Neural cell (in vitro differentiated cells): ENCODE measurements around the gene STK32B. TPM values are rescaled to one million over a fixed set of nuclear protein-coding genes. Genes with fewer than 3 reads are reported as not detected.

Experiments used
- H2AFZ ChIP-seq: fragments of 200-600, 300-800 bp; sonication (generic), shearing (Covaris generic); 2 replicates; pipeline ENCODE4 v1.6.0; 2014; ENCODE audit warnings: low read depth, mild to moderate bottlenecking, antibody characterized with exemption, low read length, moderate library complexity
- H3F3A ChIP-seq: fragments of 200-600 bp; shearing (Covaris generic); 2 replicates; pipeline ENCODE4 v1.6.1; 2016; ENCODE audit warnings: mild to moderate bottlenecking, moderate library complexity, mixed read lengths, antibody characterized with exemption, low read length; ENCODE audit not compliant: insufficient read depth, poor library complexity, severe bottlenecking
- H3K27ac ChIP-seq: fragments of 200-600, 300-800 bp; sonication (generic), shearing (Covaris generic); 2 replicates; pipeline ENCODE4 v1.5.1; 2014; ENCODE audit warnings: mild to moderate bottlenecking, low read length, moderate library complexity
- H3K27me3 ChIP-seq: fragments of 300-800, 200-600 bp; sonication (generic), shearing (Covaris generic); 2 replicates; pipeline ENCODE4 v1.6.0; 2014; ENCODE audit warnings: mild to moderate bottlenecking, low read depth, low read length, moderate library complexity; ENCODE audit not compliant: insufficient read depth
- H3K36me3 ChIP-seq: fragments of 300-800, 200-600 bp; sonication (generic), shearing (Covaris generic); 2 replicates; pipeline ENCODE4 v1.5.1; 2014; ENCODE audit warnings: mild to moderate bottlenecking, antibody characterized with exemption, low read length, moderate library complexity; ENCODE audit not compliant: insufficient read depth
- H3K4me2 ChIP-seq: fragments of 300-800, 200-600 bp; sonication (generic), shearing (Covaris generic); 2 replicates; pipeline ENCODE4 v1.6.0; 2014; ENCODE audit warnings: mild to moderate bottlenecking, low read length
- H3K4me3 ChIP-seq: fragments of 300-800, 200-600 bp; sonication (generic), shearing (Covaris generic); 2 replicates; pipeline ENCODE4 v1.5.1; 2014; ENCODE audit warnings: mild to moderate bottlenecking, low read length, moderate library complexity
- H3K79me2 ChIP-seq: fragments of 200-600 bp; shearing (Covaris generic); replicated peaks from 2 replicates; pipeline ENCODE4 v1.6.0; 2014; ENCODE audit warnings: mild to moderate bottlenecking, low read length, moderate library complexity; ENCODE audit not compliant: insufficient read depth
- H3K9ac ChIP-seq: fragments of 300-800, 200-600 bp; sonication (generic), shearing (Covaris generic); 2 replicates; pipeline ENCODE4 v1.6.1; 2016; ENCODE audit warnings: mild to moderate bottlenecking, low read length, mixed read lengths
- H3K9me2 ChIP-seq: fragments of 200-600 bp; shearing (Covaris generic); 2 replicates; pipeline ENCODE4 v1.6.1; 2016; ENCODE audit warnings: mild to moderate bottlenecking, low read length, mixed read lengths; ENCODE audit not compliant: insufficient read depth
- H3K9me3 ChIP-seq: fragments of 200-600, 300-800 bp; sonication (generic), shearing (Covaris generic); 2 replicates; pipeline ENCODE4 v1.6.1; 2016; ENCODE audit warnings: mild to moderate bottlenecking, mixed run types, low read length, moderate library complexity, mixed read lengths
- H4K20me1 ChIP-seq: fragments of 200-600 bp; shearing (Covaris generic); 2 replicates; pipeline ENCODE4 v1.6.1; 2016; ENCODE audit warnings: mild to moderate bottlenecking, mixed run types; ENCODE audit not compliant: insufficient read depth
- EP300 ChIP-seq: fragments of 450-650 bp; conservative IDR thresholded peaks from 2 replicates; pipeline ENCODE4 v1.6.1; 2014; ENCODE audit warnings: antibody characterized with exemption, mild to moderate bottlenecking, moderate library complexity; ENCODE audit not compliant: poor library complexity, severe bottlenecking
- EZH2 ChIP-seq: fragments of 200-600, 300-800 bp; shearing (Covaris generic), sonication (generic); IDR thresholded peaks from 2 replicates; pipeline ENCODE4 v1.6.1; 2014; ENCODE audit warnings: antibody characterized with exemption, low read length, borderline replicate concordance, mild to moderate bottlenecking; ENCODE audit not compliant: insufficient read depth, poor library complexity, severe bottlenecking
- MXI1 ChIP-seq: fragments of 450-650 bp; conservative IDR thresholded peaks from 2 replicates; pipeline ENCODE4 v1.6.1; 2014; ENCODE audit warnings: antibody characterized with exemption, mild to moderate bottlenecking; ENCODE audit not compliant: poor library complexity, severe bottlenecking
- POLR2AphosphoS5 ChIP-seq: IDR thresholded peaks from 2 replicates; pipeline ENCODE4 v1.6.1; 2012
- RAD21 ChIP-seq: fragments of 450-650 bp; conservative IDR thresholded peaks from 2 replicates; pipeline ENCODE4 v1.6.1; 2014; ENCODE audit warnings: antibody characterized with exemption, mild to moderate bottlenecking, moderate library complexity
- SMC3 ChIP-seq: fragments of 450-650 bp; conservative IDR thresholded peaks from 2 replicates; pipeline ENCODE4 v1.6.1; 2014; ENCODE audit warnings: antibody characterized with exemption, mild to moderate bottlenecking, moderate library complexity; ENCODE audit not compliant: poor library complexity
- TAF1 ChIP-seq: IDR thresholded peaks from 2 replicates; pipeline ENCODE4 v1.6.1; 2012; ENCODE audit warnings: low read depth
- polyA plus RNA-seq: library from polyadenylated mRNA; depleted of rRNA; stranded (reverse); fragments of >200 nt; gene quantifications from 2 replicates; pipeline ENCODE4 v1.2.3, GENCODE V29; 2014
- TF ChIP-seq, protein P1 (sequence below): fragments of 450-650 bp; IDR thresholded peaks from 2 replicates; pipeline ENCODE4 v1.5.1; 2014; ENCODE audit warnings: antibody characterized with exemption, mild to moderate bottlenecking, moderate library complexity; ENCODE audit not compliant: poor library complexity, severe bottlenecking
- TF ChIP-seq, protein P2 (sequence below): IDR thresholded peaks from 2 replicates; pipeline ENCODE4 v1.6.1; 2012; ENCODE audit warnings: borderline replicate concordance

Gene STK32B
- polyA plus RNA-seq, 1 donor from 2014 or later: 42.8 TPM

DNA sequence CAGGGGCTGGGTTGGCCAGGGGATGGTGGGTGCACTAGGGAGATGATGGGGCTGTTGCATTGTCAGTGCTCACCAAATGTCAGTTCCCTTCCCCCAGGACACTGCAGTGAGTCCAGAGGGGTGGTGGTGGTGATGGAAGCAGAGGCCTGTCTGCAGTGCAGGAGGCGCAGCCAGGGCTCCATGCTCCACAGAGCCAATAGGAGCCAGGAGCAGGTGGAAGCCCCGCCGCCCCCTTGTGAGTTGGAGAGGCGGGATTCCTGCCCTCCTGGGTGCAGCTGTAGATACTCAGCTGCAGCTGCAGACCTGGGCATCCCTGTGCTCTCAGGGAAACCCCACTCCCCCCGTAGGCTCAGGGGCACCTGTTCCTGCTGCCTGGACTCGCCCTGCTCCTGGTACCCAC, 372.4 kb downstream of the STK32B start:
- H3K4me2 ChIP-seq: no peak overlapping the region
- no peaks in the 10 kb centered on the region for H3K9me3 ChIP-seq
- no peaks in the 10 kb centered on the region for H3K36me3 ChIP-seq
- no peaks in the 10 kb centered on the region for H3K79me2 ChIP-seq
- H3K9ac ChIP-seq: no peak overlapping the region
- no peak for TF ChIP-seq EP300
- TF ChIP-seq, protein P1, sequence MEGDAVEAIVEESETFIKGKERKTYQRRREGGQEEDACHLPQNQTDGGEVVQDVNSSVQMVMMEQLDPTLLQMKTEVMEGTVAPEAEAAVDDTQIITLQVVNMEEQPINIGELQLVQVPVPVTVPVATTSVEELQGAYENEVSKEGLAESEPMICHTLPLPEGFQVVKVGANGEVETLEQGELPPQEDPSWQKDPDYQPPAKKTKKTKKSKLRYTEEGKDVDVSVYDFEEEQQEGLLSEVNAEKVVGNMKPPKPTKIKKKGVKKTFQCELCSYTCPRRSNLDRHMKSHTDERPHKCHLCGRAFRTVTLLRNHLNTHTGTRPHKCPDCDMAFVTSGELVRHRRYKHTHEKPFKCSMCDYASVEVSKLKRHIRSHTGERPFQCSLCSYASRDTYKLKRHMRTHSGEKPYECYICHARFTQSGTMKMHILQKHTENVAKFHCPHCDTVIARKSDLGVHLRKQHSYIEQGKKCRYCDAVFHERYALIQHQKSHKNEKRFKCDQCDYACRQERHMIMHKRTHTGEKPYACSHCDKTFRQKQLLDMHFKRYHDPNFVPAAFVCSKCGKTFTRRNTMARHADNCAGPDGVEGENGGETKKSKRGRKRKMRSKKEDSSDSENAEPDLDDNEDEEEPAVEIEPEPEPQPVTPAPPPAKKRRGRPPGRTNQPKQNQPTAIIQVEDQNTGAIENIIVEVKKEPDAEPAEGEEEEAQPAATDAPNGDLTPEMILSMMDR: no peak
- no peak for TF ChIP-seq RAD21
- no peak for TF ChIP-seq SMC3
- TF ChIP-seq EZH2: no peak
- TF ChIP-seq, protein P2, sequence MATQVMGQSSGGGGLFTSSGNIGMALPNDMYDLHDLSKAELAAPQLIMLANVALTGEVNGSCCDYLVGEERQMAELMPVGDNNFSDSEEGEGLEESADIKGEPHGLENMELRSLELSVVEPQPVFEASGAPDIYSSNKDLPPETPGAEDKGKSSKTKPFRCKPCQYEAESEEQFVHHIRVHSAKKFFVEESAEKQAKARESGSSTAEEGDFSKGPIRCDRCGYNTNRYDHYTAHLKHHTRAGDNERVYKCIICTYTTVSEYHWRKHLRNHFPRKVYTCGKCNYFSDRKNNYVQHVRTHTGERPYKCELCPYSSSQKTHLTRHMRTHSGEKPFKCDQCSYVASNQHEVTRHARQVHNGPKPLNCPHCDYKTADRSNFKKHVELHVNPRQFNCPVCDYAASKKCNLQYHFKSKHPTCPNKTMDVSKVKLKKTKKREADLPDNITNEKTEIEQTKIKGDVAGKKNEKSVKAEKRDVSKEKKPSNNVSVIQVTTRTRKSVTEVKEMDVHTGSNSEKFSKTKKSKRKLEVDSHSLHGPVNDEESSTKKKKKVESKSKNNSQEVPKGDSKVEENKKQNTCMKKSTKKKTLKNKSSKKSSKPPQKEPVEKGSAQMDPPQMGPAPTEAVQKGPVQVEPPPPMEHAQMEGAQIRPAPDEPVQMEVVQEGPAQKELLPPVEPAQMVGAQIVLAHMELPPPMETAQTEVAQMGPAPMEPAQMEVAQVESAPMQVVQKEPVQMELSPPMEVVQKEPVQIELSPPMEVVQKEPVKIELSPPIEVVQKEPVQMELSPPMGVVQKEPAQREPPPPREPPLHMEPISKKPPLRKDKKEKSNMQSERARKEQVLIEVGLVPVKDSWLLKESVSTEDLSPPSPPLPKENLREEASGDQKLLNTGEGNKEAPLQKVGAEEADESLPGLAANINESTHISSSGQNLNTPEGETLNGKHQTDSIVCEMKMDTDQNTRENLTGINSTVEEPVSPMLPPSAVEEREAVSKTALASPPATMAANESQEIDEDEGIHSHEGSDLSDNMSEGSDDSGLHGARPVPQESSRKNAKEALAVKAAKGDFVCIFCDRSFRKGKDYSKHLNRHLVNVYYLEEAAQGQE: no peak
- TF ChIP-seq POLR2AphosphoS5: no peak
- TF ChIP-seq TAF1: no peak
- TF ChIP-seq MXI1: no peak
- H2AFZ ChIP-seq: no peak overlapping the region
- H4K20me1 ChIP-seq: no peaks in the 10 kb centered on the region
- no peaks in the 10 kb centered on the region for H3K27me3 ChIP-seq
- H3F3A ChIP-seq: no peaks in the 10 kb centered on the region
- H3K9me2 ChIP-seq: no peaks in the 10 kb centered on the region
- H3K4me3 ChIP-seq: no peak overlapping the region
- no peak overlapping the region for H3K27ac ChIP-seq

DNA sequence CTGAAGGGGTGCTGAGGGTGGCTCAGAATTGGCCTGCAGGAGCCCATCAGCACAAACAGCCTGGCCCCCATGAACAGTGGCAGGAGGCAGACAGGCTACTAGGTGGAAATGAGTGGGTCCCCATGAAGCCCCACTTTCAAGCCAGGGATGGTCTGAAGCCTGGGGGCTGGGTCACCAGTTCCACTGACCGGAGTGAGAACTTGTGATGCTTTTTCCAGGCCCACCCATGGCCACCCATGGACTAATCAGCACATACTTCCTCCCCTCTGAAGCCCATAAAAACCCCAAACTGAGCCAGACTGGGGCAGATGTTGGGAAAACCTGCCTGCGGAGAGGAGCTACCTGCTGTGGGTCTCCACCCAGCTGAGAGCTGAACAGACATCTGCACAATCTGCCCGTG, 372.9 kb downstream of the STK32B start:
- TF ChIP-seq EP300 (no peak), TAF1 (no peak), POLR2AphosphoS5 (no peak), EZH2 (no peak), MXI1 (no peak), SMC3 (no peak), RAD21 (no peak)
- TF ChIP-seq, protein P2: no peak
- TF ChIP-seq, protein P1: no peak
- H3F3A ChIP-seq: no peaks in the 10 kb centered on the region

More for the DNA sequence above, 372.9 kb downstream of the STK32B start:
- Histone ChIP-seq H3K9me3 (no peaks in the 10 kb centered on the region), H3K4me3 (no peak overlapping the region), H3K36me3 (no peaks in the 10 kb centered on the region), H3K9me2 (no peaks in the 10 kb centered on the region), H4K20me1 (no peaks in the 10 kb centered on the region), H3K9ac (no peak overlapping the region), H3K27ac (no peak overlapping the region), H3K79me2 (no peaks in the 10 kb centered on the region), H3K27me3 (no peaks in the 10 kb centered on the region), H3K4me2 (no peak overlapping the region), H2AFZ (no peak overlapping the region)
